Lower leg skin (tissue), 4 donors: ENCODE results near the gene PRM1. TPM values are rescaled to one million over a fixed set of nuclear protein-coding genes. Genes with fewer than 3 reads are reported as not detected.

Experiments
- DNase-seq, 2 donors: peaks; one replicate each; pipeline ENCODE4 v3.0.0-alpha.2; 2019; ENCODE audit warnings: low spot score in 2 of 2
- H3K4me3 ChIP-seq: fragments of 200-600 bp; sonication (generic); 2 replicates; pipeline ENCODE4 v1.5.1; 2017; ENCODE audit warnings: mild to moderate bottlenecking, low read depth; ENCODE audit not compliant: poor library complexity, severe bottlenecking
- CTCF ChIP-seq, 3 donors: fragments of 450-650 bp; IDR thresholded peaks; one replicate each; pipeline ENCODE4 v1.5.1; 2016; ENCODE audit warnings: antibody characterized with exemption in 3 of 3, mild to moderate bottlenecking in 3 of 3, moderate library complexity in 2 of 3
- POLR2A ChIP-seq, 2 donors: fragments of 450-650 bp; IDR thresholded peaks; one replicate each; pipeline ENCODE4 v1.6.1; 2016 to 2017; ENCODE audit warnings: antibody characterized with exemption in 2 of 2, mild to moderate bottlenecking in 1 of 2, moderate library complexity in 1 of 2
- WGBS, 2 donors: methylation state at CpG; one replicate each; pipeline ENCODE4 v1.1.5; 2018; 5-methylcytosine and 5-hydroxymethylcytosine counted together
- intact Hi-C: fragments of 100-400 bp; cut with DNase I; formaldehyde crosslinking; loops from one replicate; pipeline ENCODE4 v1.15.0; 2023; ENCODE audit warnings: low total_unique reads
- total RNA-seq, 4 donors: library from RNA; depleted of rRNA; stranded (reverse); fragments of >200 nt; gene quantifications; one replicate each; pipeline ENCODE4 v1.1.0, GENCODE V29; 2016

The PRM1 gene
- total RNA-seq, 4 donors from 2014 or later: not detected

GRCh38 chr16:11265124-11265523 is 16.0 kb downstream of the PRM1 start:
- WGBS, 2 donors: 94 to 96% methylated on average over 7 of the region's 7 CpGs
- TF ChIP-seq POLR2A (IDR thresholded peaks at IDR 0.05): no peak
- no peak for TF ChIP-seq CTCF (IDR thresholded peaks at IDR 0.05)
- intact Hi-C loops: no loop called here
- no peak for DNase-seq
- H3K4me3 ChIP-seq: no peak overlapping the region

DNA sequence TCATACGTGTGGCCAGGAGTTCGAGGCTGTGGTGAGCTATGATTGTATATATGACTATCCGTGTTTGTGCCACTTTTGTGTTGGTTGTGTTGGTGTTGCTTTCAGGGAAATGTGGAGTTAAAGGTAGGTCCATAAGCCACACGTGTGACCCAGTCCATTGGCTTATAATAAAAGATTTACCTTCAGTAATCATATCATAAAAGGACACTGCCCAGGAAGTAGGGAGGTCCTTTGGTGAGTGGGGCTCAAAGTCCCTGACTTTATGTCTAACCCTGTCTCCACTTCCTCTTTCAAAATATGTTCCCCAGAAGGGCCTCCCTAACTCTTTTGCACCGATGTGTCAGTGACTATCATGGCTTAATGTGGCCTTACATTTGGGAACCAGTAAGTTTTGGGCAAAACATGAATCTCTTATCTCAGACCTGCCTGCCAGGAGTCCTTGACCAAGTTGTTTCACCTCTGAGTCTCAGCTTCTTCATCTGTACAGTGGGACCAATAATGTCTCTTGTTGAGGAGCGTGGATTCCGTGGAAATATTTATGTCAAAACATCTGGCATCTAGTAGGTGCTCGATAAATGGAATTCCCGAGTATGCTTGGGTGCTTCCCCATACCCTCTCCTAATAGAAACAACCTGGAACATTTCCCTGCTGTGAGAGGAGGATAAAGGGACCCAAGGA is 16.8 kb downstream of the PRM1 start:
- no peak for TF ChIP-seq CTCF (IDR thresholded peaks at IDR 0.05)
- TF ChIP-seq POLR2A (IDR thresholded peaks at IDR 0.05): no peak
- H3K4me3 ChIP-seq: no peak overlapping the region
- 75 to 77% methylated on average over 9 of the region's 9 CpGs for WGBS, 2 donors
- intact Hi-C loops: no loop called here
- no peak for DNase-seq

DNA sequence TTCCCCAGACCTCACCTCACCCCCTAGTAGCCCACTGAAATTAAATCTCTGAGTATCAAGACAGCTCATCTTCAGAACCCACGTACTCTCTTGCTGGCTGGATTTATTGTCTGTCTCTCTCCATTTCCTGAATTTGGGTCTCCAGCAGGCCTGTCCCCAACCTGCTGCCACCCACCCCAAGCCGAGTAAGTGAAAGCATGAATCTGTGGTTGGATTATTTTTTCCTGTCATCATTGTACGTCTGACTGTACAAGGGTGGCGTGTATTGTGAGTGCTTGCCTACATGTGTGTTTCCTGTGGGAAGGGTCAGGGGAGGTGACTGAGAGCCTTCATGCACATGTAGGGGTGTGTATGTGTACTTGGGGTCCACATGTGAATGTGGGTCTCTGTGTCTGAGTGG is 17.4 kb downstream of the PRM1 start:
- intact Hi-C loops: no loop called here
- no peak overlapping the region for H3K4me3 ChIP-seq
- no peak for DNase-seq
- WGBS, 2 donors: 64 to 73% methylated on average over 4 of the region's 4 CpGs
- TF ChIP-seq CTCF (IDR thresholded peaks at IDR 0.05) (no peak), POLR2A (IDR thresholded peaks at IDR 0.05) (no peak)

DNA sequence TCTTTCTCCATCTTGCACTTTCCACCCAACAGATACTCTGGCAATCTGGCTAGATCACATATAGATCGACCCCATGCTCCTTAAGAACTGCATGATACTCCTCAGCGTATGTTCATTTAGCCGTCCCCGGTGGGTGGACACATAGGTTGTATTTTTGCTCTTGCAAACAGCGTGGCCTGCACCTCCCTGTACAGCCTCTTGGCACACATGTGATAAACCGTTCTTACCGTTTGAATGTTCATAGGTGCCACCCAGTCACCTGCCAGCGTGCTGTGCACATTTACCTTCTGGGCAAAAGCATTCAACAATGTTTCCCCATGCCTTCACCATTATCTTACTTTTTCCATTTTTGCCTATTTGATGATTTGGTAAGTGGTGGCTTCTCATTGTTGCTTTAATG is 18.2 kb downstream of the PRM1 start:
- intact Hi-C loops: no loop called here
- no peak overlapping the region for H3K4me3 ChIP-seq
- WGBS, 2 donors: 72 to 75% methylated on average over 8 of the region's 8 CpGs
- TF ChIP-seq CTCF (IDR thresholded peaks at IDR 0.05) (no peak), POLR2A (IDR thresholded peaks at IDR 0.05) (no peak)
- DNase-seq: peak in 1 of 2 donors; percentile 74

DNA sequence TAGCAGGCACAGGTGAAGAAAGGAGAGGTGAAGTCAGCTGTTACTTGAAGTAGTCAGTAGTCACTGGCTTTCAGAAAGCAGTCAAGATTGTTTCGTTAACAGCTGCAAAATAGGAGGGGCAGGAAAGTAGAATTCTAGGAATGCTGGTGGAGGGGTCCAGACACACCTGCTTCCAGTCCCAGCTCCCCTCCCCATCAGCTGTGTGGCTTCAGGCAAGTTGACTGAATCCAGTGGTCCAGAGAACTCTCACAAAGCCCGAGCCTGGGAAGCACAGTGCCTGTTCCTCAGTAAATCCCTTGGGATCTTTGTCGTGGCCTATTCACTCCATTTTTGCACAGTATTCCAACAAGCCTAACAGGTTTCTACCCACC is 20.5 kb downstream of the PRM1 start:
- DNase-seq: no peak
- no peak overlapping the region for H3K4me3 ChIP-seq
- 67 to 71% methylated on average over 3 of the region's 3 CpGs for WGBS, 2 donors
- intact Hi-C loops: no loop called here
- TF ChIP-seq POLR2A (IDR thresholded peaks at IDR 0.05) (no peak), CTCF (IDR thresholded peaks at IDR 0.05) (no peak)
